Activated CD4-positive, alpha-beta T cell treated with anti-CD3 and anti-CD28 coated beads for 1 hour (primary cell): Measurements from ENCODE around the gene RAET1L.
"Not testable (repeated sequence)": the region's sequence is repeated elsewhere in the genome, so short reads cannot be mapped to it uniquely, and the experiment has no call there.

ENCODE experiments used
- DNase-seq: peaks from one replicate; pipeline ENCODE4 v3.0.0-alpha.2; 2020

The RAET1L gene

GRCh38 chr6:150025201-150025917 lies at the start of gene RAET1L:
Gene RAET1L (minus strand): TSS chr6:150025532. CDS start chr6:150025471, 61 bp downstream.
- no peak for DNase-seq

GRCh38 chr6:150075034-150075421 lies 49.7 kb upstream of the RAET1L start:
- no peak for DNase-seq

- DNase-seq, result not testable (repeated sequence)
Observed at GRCh38 chr6:150074396-150075033, 49.2 kb upstream of the RAET1L start.

- no peak for DNase-seq
Observed at GRCh38 chr6:150072201-150072600, 46.9 kb upstream of the RAET1L start.

GRCh38 chr6:150070236-150070818 lies 45.0 kb upstream of the RAET1L start:
- DNase-seq, result no peak

GRCh38 chr6:150069706-150070105 lies 44.4 kb upstream of the RAET1L start:
- DNase-seq, result no peak

GRCh38 chr6:150068720-150069648 lies 43.7 kb upstream of the RAET1L start, which contains the start of gene ULBP3:
Gene ULBP3 (minus strand): TSS chr6:150069121. CDS start chr6:150069066, 55 bp downstream.
- DNase-seq, result peak; percentile 39

GRCh38 chr6:150068151-150068550 lies 42.8 kb upstream of the RAET1L start:
- DNase-seq, result no peak

- no peak for DNase-seq
Observed at GRCh38 chr6:150065083-150065482, 39.8 kb upstream of the RAET1L start.

- no peak for DNase-seq
Observed at GRCh38 chr6:150063640-150064039, 38.3 kb upstream of the RAET1L start.

GRCh38 chr6:150059973-150060372 lies 34.6 kb upstream of the RAET1L start:
- not testable (repeated sequence) for DNase-seq

GRCh38 chr6:150058986-150059385 lies 33.7 kb upstream of the RAET1L start:
- no peak for DNase-seq

GRCh38 chr6:150058231-150058792 lies 33.0 kb upstream of the RAET1L start:
- no peak for DNase-seq

GRCh38 chr6:150057501-150057951 lies 32.2 kb upstream of the RAET1L start:
- no peak for DNase-seq

- no peak for DNase-seq
Observed at GRCh38 chr6:150056916-150057315, 31.6 kb upstream of the RAET1L start.

GRCh38 chr6:150056156-150056555 lies 30.8 kb upstream of the RAET1L start:
- no peak for DNase-seq

GRCh38 chr6:150055131-150055530 lies 29.8 kb upstream of the RAET1L start:
- DNase-seq, result no peak

- DNase-seq, result no peak
Observed at GRCh38 chr6:150053450-150053849, 28.1 kb upstream of the RAET1L start.

- DNase-seq, result no peak
Observed at GRCh38 chr6:150050846-150051245, 25.5 kb upstream of the RAET1L start.

- no peak for DNase-seq
Observed at GRCh38 chr6:150048099-150048498, 22.8 kb upstream of the RAET1L start.

GRCh38 chr6:150046943-150047342 lies 21.6 kb upstream of the RAET1L start:
- no peak for DNase-seq

GRCh38 chr6:150044621-150045145 lies 19.4 kb upstream of the RAET1L start:
- no peak for DNase-seq
